Activated CD8-positive, alpha-beta T cell treated with anti-CD3 and anti-CD28 coated beads, Interleukin-2, amount 10 ng/mL, durations not matched to agents 7 days and 5 days (primary cell): ENCODE results near the gene KRTAP29-1. TPM values are rescaled to one million over a fixed set of nuclear protein-coding genes. Genes with fewer than 3 reads are reported as not detected.
"Not testable (repeated sequence)": the region's sequence is repeated elsewhere in the genome, so short reads cannot be mapped to it uniquely, and the experiment has no call there.

Experiments used
- ATAC-seq: fragments of 150-1000 bp; cut with Tn5 transposase; one replicate; pipeline ENCODE4 v1.10.0; 2021; ENCODE audit warnings: moderate library complexity
- CTCF ChIA-PET: fragments of 350-600 bp; sonication (Branson Sonifier 250); formaldehyde crosslinking; loops from one replicate; lab custom pipeline; 2021; ENCODE audit warnings: antibody characterized with exemption; lab: Charles Lee
- POLR2A ChIA-PET: fragments of 350-600 bp; sonication (Branson Sonifier 250); formaldehyde crosslinking; loops from one replicate; lab custom pipeline; 2021; ENCODE audit warnings: antibody characterized with exemption; lab: Charles Lee
- DNase-seq: peaks from one replicate; pipeline ENCODE4 v3.0.0-alpha.2; 2020
- H3K27ac Mint-ChIP-seq: one replicate; pipeline ENCODE4 v1.8.0; 2021; ENCODE audit warnings: mild to moderate bottlenecking, mixed read lengths
- H3K27me3 Mint-ChIP-seq: one replicate; pipeline ENCODE4 v1.8.0; 2021; ENCODE audit warnings: low read depth, mixed read lengths
- H3K36me3 Mint-ChIP-seq: one replicate; pipeline ENCODE4 v1.8.0; 2021; ENCODE audit warnings: low read depth, mixed read lengths
- H3K4me1 Mint-ChIP-seq: one replicate; pipeline ENCODE4 v1.8.0; 2021; ENCODE audit warnings: low read depth, mixed read lengths
- H3K4me3 Mint-ChIP-seq: one replicate; pipeline ENCODE4 v1.8.0; 2021; ENCODE audit warnings: mild to moderate bottlenecking, mixed read lengths
- H3K9me3 Mint-ChIP-seq: one replicate; pipeline ENCODE4 v1.8.0; 2022; ENCODE audit warnings: mixed read lengths; ENCODE audit not compliant: insufficient read depth
- total RNA-seq, 2 experiments: library from RNA; stranded (reverse); gene quantifications; one replicate each; pipeline ENCODE4 v1.2.3, GENCODE V29; 2021

KRTAP29-1 gene
- total RNA-seq, 2 experiments from 2014 or later: not detected

DNA sequence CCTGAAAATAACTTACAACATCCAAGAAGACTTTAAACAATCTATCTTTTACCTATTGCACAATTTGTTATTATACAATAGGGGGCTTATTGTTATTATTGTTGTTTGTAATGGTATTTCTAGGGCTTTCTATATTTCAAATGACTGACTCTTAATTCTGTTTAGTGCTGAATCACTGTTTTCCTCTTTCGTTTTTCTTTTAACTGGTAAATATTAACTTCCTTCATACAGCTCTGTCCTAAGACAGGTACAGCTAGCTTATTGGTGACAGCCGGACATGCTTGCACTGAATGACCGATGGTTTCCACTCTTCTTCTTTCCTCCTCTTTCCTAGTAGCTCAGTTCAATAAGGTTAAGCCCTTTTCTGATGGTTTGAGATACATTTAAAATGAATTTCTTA is 15.6 kb downstream of the KRTAP29-1 start:
- no peak for ATAC-seq
- no peaks in the 10 kb centered on the region for H3K9me3 Mint-ChIP-seq
- ChIA-PET POLR2A (no interaction called here), CTCF (interaction anchor here (2.2 kb wide), 1 partner anchor 35 kb away, joined by 6 read pairs; no protein-coding TSS in a partner anchor)
- H3K27ac Mint-ChIP-seq: no peak overlapping the region
- H3K27me3 Mint-ChIP-seq: no peaks in the 10 kb centered on the region
- H3K4me1 Mint-ChIP-seq: peaks cover 2% of the 10 kb centered on the region
- DNase-seq: no peak
- H3K36me3 Mint-ChIP-seq: no peaks in the 10 kb centered on the region
- H3K4me3 Mint-ChIP-seq: no peak overlapping the region

DNA sequence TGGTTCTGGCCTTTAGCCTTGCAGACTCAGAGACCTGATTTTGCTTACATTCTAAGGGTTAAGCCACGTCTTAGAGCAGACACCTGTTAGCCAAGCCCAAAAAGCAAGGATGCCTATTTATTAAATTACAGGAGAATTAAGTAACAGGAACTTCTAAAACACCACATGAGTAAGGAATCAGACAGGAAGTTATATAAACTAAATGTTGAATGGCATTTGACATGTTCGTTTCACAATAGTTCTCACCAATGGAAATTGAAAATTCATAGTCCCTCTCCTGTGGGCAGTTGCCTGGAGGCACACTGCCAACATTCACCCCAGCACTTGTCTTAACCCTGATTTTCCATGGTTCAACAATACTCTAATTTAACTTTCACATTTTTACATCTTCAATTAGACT is 18.1 kb downstream of the KRTAP29-1 start:
- no peaks in the 10 kb centered on the region for H3K36me3 Mint-ChIP-seq
- CTCF ChIA-PET: no interaction called here
- H3K4me3 Mint-ChIP-seq: no peak overlapping the region
- H3K27ac Mint-ChIP-seq: no peak overlapping the region
- no peaks in the 10 kb centered on the region for H3K27me3 Mint-ChIP-seq
- no peaks in the 10 kb centered on the region for H3K9me3 Mint-ChIP-seq
- ATAC-seq: no peak
- POLR2A ChIA-PET: no interaction called here
- no peak for DNase-seq
- peaks cover 2% of the 10 kb centered on the region for H3K4me1 Mint-ChIP-seq

DNA sequence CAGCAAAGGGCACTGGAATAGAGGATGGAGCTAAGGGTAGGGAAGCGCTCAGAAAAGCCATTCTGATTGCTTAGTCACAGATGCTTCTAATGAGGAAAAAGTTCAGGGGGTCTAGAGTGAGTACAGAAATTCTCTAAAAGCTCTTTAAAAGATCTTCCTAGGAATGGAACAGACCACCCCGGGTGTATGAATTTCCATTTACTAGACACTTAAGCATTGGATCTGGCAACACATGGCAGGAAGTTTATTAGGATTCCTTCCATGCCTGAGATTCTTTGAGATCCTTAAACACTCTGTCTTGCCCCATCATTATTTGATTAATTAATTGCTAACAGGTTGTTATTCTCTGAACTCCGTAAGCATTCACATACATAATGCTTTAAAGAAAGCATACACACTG is 18.6 kb downstream of the KRTAP29-1 start:
- Mint-ChIP-seq H3K4me1 (peaks cover 2% of the 10 kb centered on the region), H3K36me3 (no peaks in the 10 kb centered on the region), H3K27ac (no peak overlapping the region), H3K4me3 (no peak overlapping the region), H3K9me3 (no peaks in the 10 kb centered on the region), H3K27me3 (no peaks in the 10 kb centered on the region)
- ChIA-PET CTCF (no interaction called here), POLR2A (no interaction called here)
- DNase-seq (no peak), ATAC-seq (no peak)

DNA sequence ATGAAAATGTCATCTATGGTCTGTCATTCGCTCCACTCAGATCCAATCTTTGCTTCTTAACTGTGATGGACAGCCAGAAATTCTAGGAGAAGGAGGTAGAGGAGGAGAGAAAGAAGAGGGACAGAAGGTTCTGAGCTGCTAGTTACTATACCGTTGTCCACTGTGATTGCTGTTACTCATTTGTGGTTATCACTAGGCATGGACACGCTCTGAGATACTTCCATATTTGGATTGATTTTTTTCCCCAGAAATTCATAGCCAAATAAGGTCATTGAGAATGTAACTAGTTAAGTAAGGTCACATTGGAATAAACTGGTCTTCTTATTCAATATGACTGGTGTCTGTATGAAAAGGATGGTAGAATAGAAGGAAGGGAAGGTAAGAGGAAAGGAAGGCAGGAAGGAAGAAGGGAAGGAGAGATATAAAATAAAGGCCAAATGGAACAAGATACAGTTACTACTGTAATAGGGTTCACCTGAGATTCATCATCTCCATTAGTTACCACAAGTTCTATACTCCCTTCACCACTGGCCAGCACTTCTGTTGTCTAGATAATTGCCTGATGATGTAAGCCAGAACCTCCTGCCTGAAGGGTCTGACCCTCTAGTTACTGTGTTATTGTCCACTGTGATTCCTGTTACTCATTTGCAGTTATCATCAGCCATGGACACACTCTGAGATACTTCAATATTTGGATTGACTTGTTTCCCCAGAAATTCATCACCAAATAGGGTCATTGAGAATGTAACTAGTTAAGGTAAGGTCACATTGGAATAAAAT is 24.3 kb downstream of the KRTAP29-1 start:
- ChIA-PET CTCF (no interaction called here), POLR2A (no interaction called here)

DNA sequence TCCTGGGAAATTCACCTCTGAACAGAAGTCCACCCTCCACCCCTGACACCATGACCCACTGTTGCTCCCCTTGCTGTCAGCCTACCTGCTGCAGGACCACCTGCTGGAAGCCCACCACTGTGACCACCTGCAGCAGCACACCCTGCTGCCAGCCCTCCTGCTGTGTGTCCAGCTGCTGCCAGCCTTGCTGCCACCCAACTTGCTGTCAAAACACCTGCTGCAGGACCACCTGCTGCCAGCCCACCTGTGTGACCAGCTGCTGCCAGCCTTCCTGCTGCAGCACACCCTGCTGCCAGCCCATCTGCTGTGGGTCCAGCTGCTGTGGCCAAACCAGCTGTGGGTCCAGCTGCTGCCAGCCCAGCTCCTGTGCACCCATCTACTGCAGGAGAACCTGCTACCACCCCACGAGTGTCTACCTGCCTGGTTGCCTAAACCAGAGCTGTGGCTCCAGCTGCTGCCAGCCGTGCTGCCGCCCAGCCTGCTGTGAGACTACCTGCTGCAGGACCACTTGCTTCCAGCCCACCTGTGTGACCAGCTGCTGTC is 26.9 kb downstream of the KRTAP29-1 start, which contains the start of gene KRTAP9-7:
TSS of gene KRTAP9-7 (plus strand) at position 51 of the 543 bp plus-strand sequence. CDS start at position 51, 0 bp downstream.
- DNase-seq, POLR2A ChIA-PET, H3K4me1 Mint-ChIP-seq, H3K9me3 Mint-ChIP-seq, H3K27me3 Mint-ChIP-seq, H3K27ac Mint-ChIP-seq, H3K36me3 Mint-ChIP-seq, ATAC-seq, H3K4me3 Mint-ChIP-seq: not testable (repeated sequence)
- CTCF ChIA-PET: interaction anchor here (0.9 kb wide), 1 partner anchor 12 kb away, joined by 4 read pairs; no protein-coding TSS in a partner anchor

More for the DNA sequence above, 24.3 kb downstream of the KRTAP29-1 start:
- H3K27ac Mint-ChIP-seq: no peak overlapping the region
- no peak for ATAC-seq
- no peak overlapping the region for H3K4me3 Mint-ChIP-seq
- H3K27me3 Mint-ChIP-seq: peaks cover 5% of the 10 kb centered on the region
- H3K4me1 Mint-ChIP-seq: no peaks in the 10 kb centered on the region
- no peaks in the 10 kb centered on the region for H3K36me3 Mint-ChIP-seq
- no peak for DNase-seq
- no peaks in the 10 kb centered on the region for H3K9me3 Mint-ChIP-seq

DNA sequence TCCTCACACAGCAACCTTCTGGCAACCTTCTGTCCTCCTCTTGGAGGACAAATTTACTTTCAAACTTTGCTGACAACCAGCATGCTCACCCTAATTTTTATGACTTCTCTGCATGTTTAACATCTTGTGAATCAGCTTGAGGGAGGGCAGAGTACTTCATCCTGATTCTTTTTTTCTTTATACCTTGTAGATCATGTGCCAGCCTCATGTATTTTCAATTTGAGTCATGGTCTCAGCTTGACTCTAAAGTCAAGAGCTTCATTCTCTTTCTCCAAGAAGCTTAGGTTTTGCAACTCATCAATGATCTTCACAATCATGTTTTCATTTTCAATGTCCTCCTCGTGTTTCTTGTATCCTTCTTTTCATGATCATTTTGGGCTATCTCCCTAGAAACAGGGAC is 30.8 kb downstream of the KRTAP29-1 start:
- H3K36me3 Mint-ChIP-seq: no peaks in the 10 kb centered on the region
- H3K9me3 Mint-ChIP-seq: no peaks in the 10 kb centered on the region
- peaks cover 5% of the 10 kb centered on the region for H3K27me3 Mint-ChIP-seq
- no peak for DNase-seq
- CTCF ChIA-PET: no interaction called here
- ATAC-seq: no peak
- no peak overlapping the region for H3K4me3 Mint-ChIP-seq
- no peaks in the 10 kb centered on the region for H3K4me1 Mint-ChIP-seq
- POLR2A ChIA-PET: no interaction called here
- no peak overlapping the region for H3K27ac Mint-ChIP-seq

DNA sequence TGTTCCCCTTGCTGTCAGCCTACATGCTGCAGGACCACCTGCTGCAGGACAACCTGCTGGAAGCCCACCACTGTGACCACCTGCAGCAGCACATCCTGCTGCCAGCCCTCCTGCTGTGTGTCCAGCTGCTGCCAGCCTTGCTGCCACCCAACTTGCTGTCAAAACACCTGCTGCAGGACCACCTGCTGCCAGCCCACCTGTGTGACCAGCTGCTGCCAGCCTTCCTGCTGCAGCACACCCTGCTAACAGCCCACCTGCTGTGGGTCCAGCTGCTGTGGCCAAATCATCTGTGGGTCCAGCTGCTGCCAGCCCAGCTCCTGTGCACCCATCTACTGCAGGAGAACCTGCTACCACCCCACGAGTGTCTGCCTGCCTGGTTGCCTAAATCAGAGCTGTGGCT is 31.3 kb downstream of the KRTAP29-1 start:
- DNase-seq, H3K9me3 Mint-ChIP-seq, H3K36me3 Mint-ChIP-seq, H3K4me3 Mint-ChIP-seq, ATAC-seq, POLR2A ChIA-PET, H3K4me1 Mint-ChIP-seq, CTCF ChIA-PET, H3K27me3 Mint-ChIP-seq, H3K27ac Mint-ChIP-seq: not testable (repeated sequence)

DNA sequence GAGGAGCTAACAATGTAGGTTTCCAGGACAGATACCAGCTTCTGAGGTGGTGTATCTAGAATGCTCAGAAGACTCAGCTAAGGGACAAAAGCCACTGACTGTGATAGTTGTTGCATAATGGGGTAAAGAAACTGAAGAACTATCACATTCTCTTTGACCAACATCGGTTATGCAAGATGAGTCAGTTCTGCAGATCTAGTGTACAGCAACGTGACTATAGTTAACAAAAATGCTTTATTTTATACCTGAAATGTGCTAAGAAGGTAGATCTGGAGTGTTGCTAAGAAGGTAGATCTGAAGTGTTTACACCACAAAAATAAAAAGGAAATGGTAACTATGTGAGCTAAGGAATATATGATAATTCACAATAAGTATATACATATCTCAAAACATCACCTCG is 34.9 kb downstream of the KRTAP29-1 start:
- CTCF ChIA-PET: no interaction called here

DNA sequence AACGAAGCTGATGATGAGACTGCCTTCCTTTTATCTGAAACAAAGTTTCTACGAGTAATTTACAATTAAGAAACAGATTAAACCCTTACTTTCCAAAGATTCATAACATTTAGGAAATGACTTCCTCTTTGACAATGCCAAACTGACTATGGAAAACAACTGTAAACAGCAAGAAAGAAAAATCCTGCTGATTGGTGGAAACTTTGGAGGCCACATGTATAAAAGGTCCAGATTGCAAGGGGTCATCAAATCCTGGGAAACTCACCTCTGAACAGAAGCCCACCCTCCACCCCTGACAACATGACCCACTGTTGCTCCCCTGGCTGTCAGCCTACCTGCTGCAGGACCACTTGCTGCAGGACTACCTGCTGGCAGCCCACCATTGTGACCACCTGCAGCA is 37.6 kb downstream of the KRTAP29-1 start, which contains the start of gene KRTAP9-6:
TSS of gene KRTAP9-6 (plus strand) at position 301 of the 400 bp plus-strand sequence. CDS start at position 301, 0 bp downstream.
- ATAC-seq (no peak), DNase-seq (no peak)
- H3K27me3 Mint-ChIP-seq: peaks cover 18% of the 10 kb centered on the region
- POLR2A ChIA-PET: no interaction called here
- no peaks in the 10 kb centered on the region for H3K36me3 Mint-ChIP-seq
- H3K9me3 Mint-ChIP-seq: no peaks in the 10 kb centered on the region
- no peak within 1 kb of the TSS for H3K27ac Mint-ChIP-seq
- no peaks in the 10 kb centered on the region for H3K4me1 Mint-ChIP-seq
- no peak within 1 kb of the TSS for H3K4me3 Mint-ChIP-seq
- CTCF ChIA-PET: no interaction called here

More for the DNA sequence above, 34.9 kb downstream of the KRTAP29-1 start:
- Mint-ChIP-seq H3K4me3 (no peak overlapping the region), H3K4me1 (no peaks in the 10 kb centered on the region), H3K27ac (no peak overlapping the region), H3K27me3 (peaks cover 3% of the 10 kb centered on the region), H3K36me3 (no peaks in the 10 kb centered on the region), H3K9me3 (no peaks in the 10 kb centered on the region)
- ATAC-seq (no peak), DNase-seq (no peak)
- POLR2A ChIA-PET: no interaction called here

DNA sequence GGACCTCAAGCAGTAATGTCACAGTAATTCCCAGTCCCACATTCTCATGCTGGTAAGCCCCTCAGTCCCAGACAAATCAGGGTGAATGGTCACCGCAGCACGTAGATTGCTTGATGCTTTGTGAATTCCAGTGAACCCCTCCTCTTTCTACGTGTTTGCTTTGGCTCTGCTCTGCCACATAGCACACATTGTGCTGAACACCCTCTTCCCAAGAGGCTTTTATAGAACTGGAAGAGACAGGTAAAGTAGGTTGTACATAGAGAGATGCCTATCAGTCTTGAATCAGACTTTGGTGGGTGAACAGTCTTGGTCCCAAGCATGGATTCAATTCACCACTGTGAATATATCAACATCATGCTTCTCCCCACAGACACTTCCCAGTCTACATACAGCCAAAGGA is 38.1 kb downstream of the KRTAP29-1 start:
- DNase-seq (no peak), ATAC-seq (no peak)
- Mint-ChIP-seq H3K4me1 (no peaks in the 10 kb centered on the region), H3K9me3 (no peaks in the 10 kb centered on the region), H3K27ac (no peak overlapping the region), H3K27me3 (peaks cover 18% of the 10 kb centered on the region), H3K4me3 (no peak overlapping the region), H3K36me3 (no peaks in the 10 kb centered on the region)
- POLR2A ChIA-PET: no interaction called here
- CTCF ChIA-PET: no interaction called here

DNA sequence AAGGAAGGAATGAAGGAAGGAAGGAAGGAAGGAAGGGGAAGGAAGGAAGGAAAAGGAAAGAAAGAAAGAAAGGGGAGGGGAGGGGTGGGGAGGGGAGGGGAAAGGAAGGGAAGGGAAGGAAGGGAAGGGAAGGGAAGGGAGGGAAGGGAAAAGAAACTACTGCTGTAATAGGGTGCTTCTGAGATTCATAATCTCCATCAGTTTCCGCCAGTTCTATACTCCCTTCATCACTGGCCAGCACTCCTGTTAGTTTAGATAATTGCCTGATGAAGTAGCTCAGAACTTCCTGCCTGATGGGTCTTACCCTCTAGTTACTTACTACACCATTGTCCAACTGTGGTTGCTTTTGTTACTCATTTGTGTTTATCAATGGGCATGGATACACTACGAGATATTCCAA is 39.4 kb downstream of the KRTAP29-1 start:
- Mint-ChIP-seq H3K27me3 (peaks cover 24% of the 10 kb centered on the region), H3K4me1 (no peaks in the 10 kb centered on the region), H3K4me3 (no peak overlapping the region), H3K9me3 (no peaks in the 10 kb centered on the region), H3K27ac (no peak overlapping the region), H3K36me3 (no peaks in the 10 kb centered on the region)
- DNase-seq (no peak), ATAC-seq (no peak)
- CTCF ChIA-PET: interaction anchor here (1.3 kb wide), 1 partner anchor 13 kb away, joined by 4 read pairs; no protein-coding TSS in a partner anchor
- POLR2A ChIA-PET: no interaction called here

DNA sequence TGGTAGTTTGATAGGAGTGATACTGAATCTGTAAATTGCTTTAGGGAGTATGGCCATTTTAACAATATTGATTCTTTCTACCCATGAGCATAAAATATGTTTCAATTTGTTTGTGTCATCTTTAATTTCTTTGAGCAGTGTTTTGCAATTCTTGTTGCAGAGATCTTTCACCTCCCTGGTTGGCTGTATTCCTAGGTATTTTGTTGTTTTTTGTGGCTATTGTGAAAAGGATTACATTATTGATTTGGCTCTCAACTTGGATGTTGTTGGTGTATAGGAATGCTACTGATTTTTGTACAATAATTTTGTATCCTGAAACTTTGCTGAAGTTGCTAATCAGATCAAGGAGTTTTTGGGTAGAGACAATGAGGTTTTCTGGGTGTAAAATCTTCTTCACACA is 44.2 kb downstream of the KRTAP29-1 start:
- no peaks in the 10 kb centered on the region for H3K4me1 Mint-ChIP-seq
- POLR2A ChIA-PET: no interaction called here
- H3K27me3 Mint-ChIP-seq: peaks cover 32% of the 10 kb centered on the region
- no peak overlapping the region for H3K27ac Mint-ChIP-seq
- CTCF ChIA-PET: no interaction called here
- H3K9me3 Mint-ChIP-seq: no peaks in the 10 kb centered on the region
- no peak overlapping the region for H3K4me3 Mint-ChIP-seq
- DNase-seq (no peak), ATAC-seq (no peak)
- H3K36me3 Mint-ChIP-seq: no peaks in the 10 kb centered on the region
